Activated CD8-positive, alpha-beta memory T cell treated with anti-CD3 and anti-CD28 coated beads, Interleukin-2, amount 10 ng/mL, durations not matched to agents 7 days and 5 days (primary cell): ENCODE measurements around the gene ITPRIP. TPM values are rescaled to one million over a fixed set of nuclear protein-coding genes. Genes with fewer than 3 reads are reported as not detected.

Experiments
- ATAC-seq: fragments of 150-1000 bp; cut with Tn5 transposase; one replicate; pipeline ENCODE4 v1.10.0; 2021; ENCODE audit warnings: moderate library complexity
- CTCF ChIA-PET: fragments of 350-600 bp; sonication (Branson Sonifier 250); formaldehyde crosslinking; loops from one replicate; lab custom pipeline; 2021; ENCODE audit warnings: antibody characterized with exemption; lab: Charles Lee
- DNase-seq: peaks from one replicate; pipeline ENCODE4 v3.0.0-alpha.2; 2020
- H3K27ac Mint-ChIP-seq: one replicate; pipeline ENCODE4 v1.8.0; 2021; ENCODE audit warnings: mild to moderate bottlenecking, mixed read lengths
- H3K27me3 Mint-ChIP-seq: one replicate; pipeline ENCODE4 v1.8.0; 2021; ENCODE audit warnings: mixed read lengths
- H3K36me3 Mint-ChIP-seq: one replicate; pipeline ENCODE4 v1.8.0; 2021; ENCODE audit warnings: mild to moderate bottlenecking, mixed read lengths
- H3K4me1 Mint-ChIP-seq: one replicate; pipeline ENCODE4 v1.8.0; 2021; ENCODE audit warnings: mixed read lengths
- H3K4me3 Mint-ChIP-seq: one replicate; pipeline ENCODE4 v1.8.0; 2021; ENCODE audit warnings: mild to moderate bottlenecking, moderate library complexity, mixed read lengths
- H3K9me3 Mint-ChIP-seq: one replicate; pipeline ENCODE4 v1.8.0; 2022; ENCODE audit warnings: low read depth, mixed read lengths
- total RNA-seq, 2 experiments: library from RNA; stranded (reverse); gene quantifications; one replicate each; pipeline ENCODE4 v1.2.3, GENCODE V29; 2021

ITPRIP gene, protein sequence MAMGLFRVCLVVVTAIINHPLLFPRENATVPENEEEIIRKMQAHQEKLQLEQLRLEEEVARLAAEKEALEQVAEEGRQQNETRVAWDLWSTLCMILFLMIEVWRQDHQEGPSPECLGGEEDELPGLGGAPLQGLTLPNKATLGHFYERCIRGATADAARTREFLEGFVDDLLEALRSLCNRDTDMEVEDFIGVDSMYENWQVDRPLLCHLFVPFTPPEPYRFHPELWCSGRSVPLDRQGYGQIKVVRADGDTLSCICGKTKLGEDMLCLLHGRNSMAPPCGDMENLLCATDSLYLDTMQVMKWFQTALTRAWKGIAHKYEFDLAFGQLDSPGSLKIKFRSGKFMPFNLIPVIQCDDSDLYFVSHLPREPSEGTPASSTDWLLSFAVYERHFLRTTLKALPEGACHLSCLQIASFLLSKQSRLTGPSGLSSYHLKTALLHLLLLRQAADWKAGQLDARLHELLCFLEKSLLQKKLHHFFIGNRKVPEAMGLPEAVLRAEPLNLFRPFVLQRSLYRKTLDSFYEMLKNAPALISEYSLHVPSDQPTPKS
- 10 to 100 TPM; 21.6 to 21.9 TPM for total RNA-seq

DNA sequence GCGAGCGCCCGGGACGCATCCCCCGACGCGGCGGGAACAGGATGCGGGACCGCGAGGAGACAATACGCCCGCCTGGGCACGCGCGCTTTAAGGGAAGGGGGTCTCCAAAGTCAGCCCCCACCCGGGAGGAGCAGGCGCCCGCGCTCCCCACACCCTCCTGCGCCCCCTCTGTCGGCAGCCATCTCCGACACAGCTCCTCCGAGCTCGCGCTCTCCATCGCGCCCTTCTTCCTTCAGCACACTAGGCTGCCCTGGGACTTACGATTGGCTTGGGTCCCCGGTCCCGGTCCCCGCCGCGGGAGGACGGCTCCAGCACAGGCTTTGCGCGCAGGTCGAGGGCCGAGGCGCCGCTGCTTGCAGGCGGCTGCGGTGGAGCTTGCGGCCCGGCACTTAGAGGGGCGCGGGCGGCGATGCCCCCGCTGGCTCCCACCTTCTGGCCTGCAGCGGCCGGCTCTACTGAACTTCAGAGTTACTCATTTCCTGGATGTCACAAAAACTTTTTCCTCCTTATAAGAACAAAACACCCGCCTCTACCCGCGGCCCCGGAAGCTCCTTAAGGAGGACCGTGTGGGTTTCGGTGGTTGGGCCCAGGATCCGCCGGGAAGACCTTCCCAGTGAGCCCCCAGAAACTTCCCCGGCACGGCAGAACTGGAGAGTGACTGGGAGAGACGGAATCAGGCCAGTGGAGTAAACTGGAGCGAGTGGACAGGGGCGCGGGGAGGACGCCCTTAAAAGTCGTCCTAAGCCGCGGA, at the start of gene ITPRIP:
Gene ITPRIP, minus strand, starts transcription at position 481 of the 751 bp plus-strand sequence. CDS start 22,414 bp downstream, outside the sequence.
- CTCF ChIA-PET, result interaction anchor here (0.9 to 7.0 kb wide), 14 partner anchors 9 to 84 kb away, joined by 3 to 65 read pairs (median 8); partner anchors contain the start of gene CFAP58
- DNase-seq (peak; percentile 84), ATAC-seq (peak; percentile 80)
- Mint-ChIP-seq H3K4me1 (peaks cover 50% of the 10 kb centered on the region), H3K9me3 (no peaks in the 10 kb centered on the region), H3K27me3 (peaks cover 9% of the 10 kb centered on the region), H3K36me3 (peaks cover 12% of the 10 kb centered on the region), H3K27ac (peak within 1 kb of the TSS; percentile 100), H3K4me3 (peak within 1 kb of the TSS; percentile 95)

DNA sequence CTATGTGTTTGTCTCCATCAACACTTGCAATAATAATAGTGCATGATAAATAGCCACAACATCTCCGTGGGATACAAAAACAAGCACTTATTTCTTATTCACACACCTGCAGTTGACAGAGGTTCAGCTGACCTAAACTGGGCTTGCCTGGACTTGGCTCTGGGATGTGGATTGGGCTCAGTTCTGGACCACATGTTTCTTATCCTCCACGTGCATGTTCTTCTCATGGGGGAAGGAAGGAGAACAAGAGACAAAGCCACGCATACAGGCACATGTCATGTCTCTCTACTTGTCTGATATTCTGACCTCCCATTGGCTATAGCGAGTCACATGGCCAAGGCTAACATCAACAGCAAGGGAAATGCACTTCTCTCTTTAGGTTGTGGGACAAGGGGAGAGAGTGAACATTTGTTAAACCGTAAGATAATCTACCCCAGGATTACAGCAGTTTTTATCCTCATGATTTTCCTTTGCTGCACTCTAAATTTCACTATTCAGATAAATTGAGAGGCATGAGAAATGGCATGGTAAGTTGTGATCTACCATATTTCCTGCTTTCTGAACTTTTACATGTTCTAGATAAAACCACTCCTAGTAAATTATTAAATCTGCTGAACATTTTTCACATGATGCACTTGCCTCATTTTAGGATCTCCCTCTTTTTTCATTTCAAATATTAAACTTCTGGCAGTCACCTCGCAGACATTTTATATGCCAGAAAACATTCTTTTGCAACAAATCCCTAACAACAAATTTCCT, 49.0 kb upstream of the ITPRIP start:
- no peak overlapping the region for H3K4me3 Mint-ChIP-seq
- DNase-seq (no peak), ATAC-seq (no peak)
- H3K36me3 Mint-ChIP-seq, result no peaks in the 10 kb centered on the region
- peaks cover 28% of the 10 kb centered on the region for H3K27me3 Mint-ChIP-seq
- H3K9me3 Mint-ChIP-seq, result no peaks in the 10 kb centered on the region
- CTCF ChIA-PET, result interaction anchor here (1.5 kb wide), 1 partner anchor 97 kb away, joined by 3 read pairs; no protein-coding TSS in a partner anchor
- peaks cover 17% of the 10 kb centered on the region for H3K4me1 Mint-ChIP-seq
- no peak overlapping the region for H3K27ac Mint-ChIP-seq

DNA sequence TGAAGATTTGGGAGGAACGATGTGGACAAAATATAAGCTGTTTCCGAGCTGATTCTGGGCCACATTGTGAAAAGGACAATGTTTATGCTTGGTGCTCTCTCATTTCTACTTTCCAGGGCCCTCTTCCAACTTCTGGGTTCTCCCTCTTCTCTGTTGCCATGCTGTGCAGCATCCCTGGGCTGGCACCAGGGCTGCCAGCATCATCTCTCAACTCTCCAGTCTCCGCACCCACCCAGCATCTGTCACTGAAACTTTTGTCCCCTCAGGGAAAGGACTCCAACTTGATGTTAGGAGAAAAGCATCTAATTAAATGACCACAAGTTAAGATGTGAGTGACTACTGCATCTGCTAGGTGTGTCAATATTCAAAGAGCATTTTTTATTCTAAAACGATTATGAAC, 42.1 kb upstream of the ITPRIP start:
- H3K36me3 Mint-ChIP-seq, result no peaks in the 10 kb centered on the region
- ATAC-seq (no peak), DNase-seq (no peak)
- H3K9me3 Mint-ChIP-seq, result no peaks in the 10 kb centered on the region
- CTCF ChIA-PET, result interaction anchor here (1.2 kb wide), 1 partner anchor 34 kb away, joined by 3 read pairs; no protein-coding TSS in a partner anchor
- H3K27ac Mint-ChIP-seq, result no peak overlapping the region
- peaks cover 5% of the 10 kb centered on the region for H3K4me1 Mint-ChIP-seq
- H3K4me3 Mint-ChIP-seq, result no peak overlapping the region
- peaks cover 56% of the 10 kb centered on the region for H3K27me3 Mint-ChIP-seq

DNA sequence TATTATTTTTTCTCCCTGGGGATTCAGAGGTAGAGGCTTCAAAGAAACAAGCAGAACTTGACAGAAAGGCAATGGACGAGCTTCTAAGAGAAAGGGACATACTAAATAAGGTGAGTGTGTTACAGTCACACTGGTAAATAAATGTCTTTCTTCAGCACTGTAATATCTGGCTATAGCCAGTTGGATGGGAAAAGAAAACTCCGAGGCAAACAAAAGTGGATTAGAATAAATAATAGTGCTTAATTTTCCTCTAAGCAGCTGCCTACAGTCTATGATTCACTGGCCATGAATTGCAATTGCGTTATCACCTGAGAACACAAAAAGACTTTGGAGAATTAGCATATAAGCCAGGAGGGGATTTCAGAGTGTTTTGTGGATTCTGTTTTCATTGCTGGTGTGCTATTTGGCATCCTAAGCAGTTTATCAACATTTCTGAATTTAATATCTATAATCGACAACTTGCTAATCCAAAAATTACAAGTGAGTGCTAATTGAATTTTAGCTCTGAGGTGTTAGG, 38.6 kb upstream of the ITPRIP start:
- ATAC-seq (no peak), DNase-seq (no peak)
- Mint-ChIP-seq H3K9me3 (no peaks in the 10 kb centered on the region), H3K4me3 (no peak overlapping the region), H3K27ac (no peak overlapping the region), H3K27me3 (peaks cover 55% of the 10 kb centered on the region), H3K4me1 (peaks cover 5% of the 10 kb centered on the region), H3K36me3 (no peaks in the 10 kb centered on the region)
- CTCF ChIA-PET, result interaction anchor here (0.9 kb wide), 1 partner anchor 13 kb away, joined by 3 read pairs; no protein-coding TSS in a partner anchor

DNA sequence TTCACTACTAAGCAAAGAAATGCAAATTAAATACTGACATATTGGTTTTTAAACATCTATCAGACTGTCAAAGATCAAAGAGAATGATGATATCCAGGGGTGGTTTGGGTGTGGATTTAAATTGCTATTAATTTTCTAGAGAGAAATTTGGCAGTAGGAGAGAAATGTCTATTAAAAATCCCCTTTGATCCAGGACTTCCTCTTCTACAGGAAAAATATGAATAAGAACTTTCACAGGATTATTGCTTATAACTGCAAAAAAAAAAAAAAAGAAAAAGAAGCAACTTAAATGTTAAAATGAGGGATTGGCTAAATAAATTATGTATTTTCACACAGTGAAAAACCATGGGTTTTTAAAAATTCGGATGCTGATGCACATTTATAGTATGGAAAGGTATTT, 36.3 kb upstream of the ITPRIP start:
- no peak for ATAC-seq
- Mint-ChIP-seq H3K27me3 (peaks cover 55% of the 10 kb centered on the region), H3K4me1 (peaks cover 5% of the 10 kb centered on the region), H3K9me3 (no peaks in the 10 kb centered on the region), H3K4me3 (no peak overlapping the region), H3K36me3 (no peaks in the 10 kb centered on the region), H3K27ac (no peak overlapping the region)
- CTCF ChIA-PET, result no interaction called here
- no peak for DNase-seq

DNA sequence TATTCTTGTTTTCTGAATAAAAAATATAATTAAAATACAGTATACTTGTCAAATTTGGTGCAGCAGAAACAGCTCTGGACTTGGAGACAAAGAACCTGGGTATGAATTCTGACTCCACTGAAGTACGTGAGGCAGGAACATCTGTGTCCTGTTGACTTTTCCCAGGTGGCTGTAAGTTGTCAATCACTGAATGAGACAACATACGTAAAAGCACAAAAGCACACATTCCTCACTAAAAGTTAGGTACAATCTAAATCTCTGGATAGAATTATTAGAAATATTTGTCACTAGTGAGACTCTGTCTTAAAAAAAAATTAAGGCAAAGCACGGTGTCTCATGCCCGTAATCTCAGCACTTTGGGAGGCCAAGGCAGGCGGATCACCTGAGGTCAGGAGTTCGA, 33.5 kb upstream of the ITPRIP start:
- ATAC-seq (no peak), DNase-seq (no peak)
- H3K36me3 Mint-ChIP-seq, result no peaks in the 10 kb centered on the region
- H3K27ac Mint-ChIP-seq, result no peak overlapping the region
- H3K9me3 Mint-ChIP-seq, result no peaks in the 10 kb centered on the region
- no peak overlapping the region for H3K4me3 Mint-ChIP-seq
- H3K4me1 Mint-ChIP-seq, result no peaks in the 10 kb centered on the region
- peaks cover 53% of the 10 kb centered on the region for H3K27me3 Mint-ChIP-seq
- CTCF ChIA-PET, result no interaction called here

DNA sequence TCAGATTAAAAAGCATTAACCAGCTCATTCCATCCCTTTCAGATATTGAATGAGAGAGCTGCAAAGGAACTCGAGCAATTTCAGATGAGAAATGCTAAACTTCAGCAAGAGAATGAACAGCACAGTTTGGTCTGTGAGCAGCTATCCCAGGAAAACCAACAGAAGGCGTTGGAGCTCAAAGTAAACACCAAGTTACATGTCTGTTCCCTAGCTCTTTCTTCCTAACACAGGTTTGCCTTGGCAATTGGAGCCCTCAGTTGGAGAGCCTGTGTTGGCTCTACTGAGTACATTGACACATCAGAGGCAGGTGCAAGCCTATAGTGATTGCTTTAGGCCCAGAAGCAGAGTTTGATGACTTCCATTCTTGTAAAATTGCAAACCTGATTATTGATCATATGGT, 30.1 kb upstream of the ITPRIP start:
- no peak for ATAC-seq
- no peak overlapping the region for H3K27ac Mint-ChIP-seq
- H3K9me3 Mint-ChIP-seq, result no peaks in the 10 kb centered on the region
- H3K4me3 Mint-ChIP-seq, result no peak overlapping the region
- H3K4me1 Mint-ChIP-seq, result no peaks in the 10 kb centered on the region
- no peak for DNase-seq
- H3K27me3 Mint-ChIP-seq, result peaks cover 48% of the 10 kb centered on the region
- CTCF ChIA-PET, result no interaction called here
- H3K36me3 Mint-ChIP-seq, result peaks cover under 1% of the 10 kb centered on the region

DNA sequence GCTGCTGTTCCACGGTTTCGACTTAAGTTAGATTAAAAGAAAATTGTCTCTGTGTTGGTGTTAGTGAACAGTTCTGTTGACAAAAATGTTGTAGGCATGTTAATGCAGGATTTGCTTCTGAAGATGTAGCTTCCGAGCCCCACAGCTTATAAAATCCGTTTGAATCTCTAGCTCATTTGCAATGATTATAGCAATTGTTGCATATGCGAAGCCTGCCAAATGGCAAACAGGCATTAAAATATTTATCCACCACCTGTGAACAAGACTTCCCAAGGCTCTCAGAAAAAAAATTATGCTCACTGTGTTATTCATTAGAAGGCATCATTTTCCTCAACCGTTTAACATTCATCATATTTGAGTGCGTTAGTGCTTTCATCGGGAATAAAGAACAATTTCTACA, 29.6 kb upstream of the ITPRIP start:
- Mint-ChIP-seq H3K27ac (no peak overlapping the region), H3K9me3 (no peaks in the 10 kb centered on the region), H3K36me3 (peaks cover 2% of the 10 kb centered on the region), H3K4me3 (no peak overlapping the region), H3K27me3 (peaks cover 50% of the 10 kb centered on the region), H3K4me1 (no peaks in the 10 kb centered on the region)
- no peak for ATAC-seq
- no peak for DNase-seq
- CTCF ChIA-PET, result no interaction called here

DNA sequence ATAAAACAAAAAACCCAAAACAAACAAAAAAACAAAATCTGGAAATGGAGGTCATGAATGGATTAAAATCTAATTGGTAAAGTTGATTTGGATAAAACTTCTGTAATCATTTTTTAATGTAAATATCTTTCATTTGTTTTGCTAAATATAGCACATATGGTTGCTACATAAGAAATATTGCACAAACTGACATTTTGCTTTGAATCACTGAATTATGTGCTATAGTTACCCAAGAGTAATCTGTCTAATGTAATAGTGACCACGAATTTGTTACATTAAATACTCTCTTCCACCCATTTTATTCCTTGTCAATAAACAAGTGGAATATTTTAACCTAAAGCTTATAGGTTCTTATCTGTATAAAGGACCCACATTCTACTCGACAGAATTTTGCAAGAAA, 21.5 kb upstream of the ITPRIP start:
- H3K9me3 Mint-ChIP-seq, result peaks cover 2% of the 10 kb centered on the region
- no peak overlapping the region for H3K27ac Mint-ChIP-seq
- ATAC-seq (no peak), DNase-seq (no peak)
- CTCF ChIA-PET, result no interaction called here
- peaks cover 8% of the 10 kb centered on the region for H3K4me1 Mint-ChIP-seq
- peaks cover 14% of the 10 kb centered on the region for H3K27me3 Mint-ChIP-seq
- H3K4me3 Mint-ChIP-seq, result no peak overlapping the region
- H3K36me3 Mint-ChIP-seq, result peaks cover 3% of the 10 kb centered on the region

DNA sequence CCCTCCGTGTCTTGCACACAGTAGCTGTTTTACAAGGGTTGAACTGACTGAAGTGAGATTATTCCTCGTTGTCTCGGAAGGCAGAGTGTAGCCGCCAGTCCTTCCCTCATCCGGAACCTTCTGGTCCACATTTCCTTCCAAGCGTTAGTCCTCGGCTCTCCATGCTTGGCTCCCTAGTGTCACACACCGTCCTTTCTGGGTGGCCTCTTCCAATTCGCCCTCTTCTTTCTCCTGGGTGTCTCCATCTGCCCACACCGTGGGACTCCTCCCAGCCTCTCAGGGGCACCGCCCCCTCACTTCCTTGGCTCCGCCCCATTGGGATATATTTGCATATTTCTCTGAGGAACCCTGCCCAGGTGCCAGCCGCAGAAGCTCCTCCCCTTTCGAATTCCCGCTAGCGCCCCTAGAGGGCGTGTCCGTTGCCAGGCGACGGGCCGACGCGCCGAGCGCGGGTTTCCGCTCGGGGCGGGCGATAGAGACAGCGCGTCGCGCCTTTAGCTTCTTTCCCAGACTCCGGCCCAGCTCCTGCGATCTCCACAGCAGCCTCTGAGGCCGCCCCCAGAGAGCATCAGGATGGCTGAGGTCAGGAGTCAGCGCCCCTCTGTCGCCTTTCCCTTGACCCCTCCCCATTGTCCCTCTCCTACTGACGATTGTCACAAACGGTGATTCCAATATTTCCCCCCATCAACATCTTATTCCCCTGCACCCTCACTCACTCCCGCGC, 15.2 kb upstream of the ITPRIP start, which contains the start of gene CFAP58:
Gene CFAP58, plus strand, starts transcription at position 509 of the 724 bp plus-strand sequence. Its CDS starts 65 bp downstream, at position 574.
- no peaks in the 10 kb centered on the region for H3K27me3 Mint-ChIP-seq
- H3K27ac Mint-ChIP-seq, result peak within 1 kb of the TSS; percentile 82
- CTCF ChIA-PET, result interaction anchor here (0.8 to 10.1 kb wide), 23 partner anchors 8 to 85 kb away, joined by 3 to 270 read pairs (median 5); partner anchors contain the start of genes GSTO2 and ITPRIP
- H3K9me3 Mint-ChIP-seq, result no peaks in the 10 kb centered on the region
- H3K4me1 Mint-ChIP-seq, result peaks cover 10% of the 10 kb centered on the region
- no peaks in the 10 kb centered on the region for H3K36me3 Mint-ChIP-seq
- H3K4me3 Mint-ChIP-seq, result no peak within 1 kb of the TSS
- ATAC-seq (peak; percentile 94), DNase-seq (peak; percentile 96)

DNA sequence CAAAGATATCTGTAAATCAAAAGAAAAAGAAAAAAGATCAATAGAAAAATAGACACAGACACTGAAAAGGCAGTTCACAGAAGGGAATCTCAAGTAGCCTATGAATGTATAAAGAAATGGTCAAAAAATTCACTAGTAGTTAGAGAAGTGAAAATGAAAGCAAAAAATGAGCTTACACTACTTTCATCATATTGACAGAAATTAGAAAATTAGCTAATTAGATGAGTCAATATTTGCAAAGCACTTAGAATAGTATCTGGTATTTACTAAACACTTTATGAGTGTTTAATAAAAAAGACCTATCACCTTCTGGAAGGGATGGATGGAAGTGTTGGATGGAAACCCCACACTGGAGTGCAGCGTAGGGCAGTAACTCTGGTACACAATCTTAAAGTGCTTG, 13.7 kb upstream of the ITPRIP start:
- no peak for ATAC-seq
- Mint-ChIP-seq H3K27ac (no peak overlapping the region), H3K4me1 (peaks cover 10% of the 10 kb centered on the region), H3K36me3 (peaks cover 1% of the 10 kb centered on the region), H3K4me3 (no peak overlapping the region), H3K9me3 (no peaks in the 10 kb centered on the region), H3K27me3 (no peaks in the 10 kb centered on the region)
- CTCF ChIA-PET, result interaction anchor here (0.9 to 12.2 kb wide), 14 partner anchors 11 to 230 kb away, joined by 3 to 290 read pairs (median 15); partner anchors contain the start of genes GSTO2, ITPRIP and SFR1
- no peak for DNase-seq
